H1 (cell line): ENCODE results near the gene GNB1L. TPM values are rescaled to one million over a fixed set of nuclear protein-coding genes. Genes with fewer than 3 reads are reported as not detected.

Source experiments
- ASH2L ChIP-seq: fragments of 200-600, 300-600 bp; sonication (generic); IDR thresholded peaks from one replicate; pipeline ENCODE4 v1.7.1; 2017; ENCODE audit warnings: low read length
- SIX5 ChIP-seq: IDR thresholded peaks from 2 replicates; pipeline ENCODE4 v1.6.1; 2011; ENCODE audit warnings: mild to moderate bottlenecking, low read depth, low read length
- TAF7 ChIP-seq: optimal IDR thresholded peaks from 2 replicates; pipeline ENCODE3; 2011; ENCODE audit warnings: low read depth, mild to moderate bottlenecking, inconsistent platforms, low read length, moderate library complexity, borderline replicate concordance
- TCF12 ChIP-seq: IDR thresholded peaks from 2 replicates; pipeline ENCODE4 v1.6.1; 2011; ENCODE audit warnings: low read depth, mild to moderate bottlenecking, low read length
- polyA plus RNA-seq, 7 experiments: library from polyadenylated mRNA; depleted of rRNA in 3 of 7; stranded (reverse) in 5 of 7; unstranded in 2 of 7; fragments of >200 nt in 5 of 7; fragments of 200-250 nt in 2 of 7; gene quantifications; 1 replicate in 5 of 7; 2 replicates in 1 of 7; 4 replicates in 1 of 7; pipeline versions ENCODE4 v1.2.1 to v1.2.3, GENCODE V29; 2011 to 2013; ENCODE audit warnings: missing spikeins in 2 of 7, mixed read lengths in 2 of 7
- total RNA-seq: library from RNA; stranded (reverse); fragmentation: NEBNext Ultra II Directional; extraction: Animal tissue kit (Norgen Biotek cat#: 25700); gene quantifications from 2 replicates; pipeline ENCODE4 v1.2.1, GENCODE V29; 2021
- TF ChIP-seq, protein P1 (sequence below): fragments of 300-600 bp; sonication (generic); IDR thresholded peaks from 2 replicates; pipeline ENCODE4 v1.7.1; 2012; ENCODE audit warnings: low read length, moderate library complexity, mild to moderate bottlenecking, inconsistent platforms; ENCODE audit not compliant: insufficient replicate concordance
- TF ChIP-seq, protein P2 (sequence below): IDR thresholded peaks from 2 replicates; pipeline ENCODE4 v1.6.1; 2012; ENCODE audit warnings: inconsistent platforms
- TF ChIP-seq, protein P3 (sequence below): IDR thresholded peaks from 2 replicates; pipeline ENCODE4 v1.6.1; 2012; ENCODE audit warnings: inconsistent platforms
- TF ChIP-seq, protein P4 (sequence below), 3 experiments: IDR thresholded peaks; 1 replicate in 2 of 3; 2 replicates in 1 of 3; pipeline versions ENCODE4 v1.5.1 to v1.6.1; 2011; ENCODE audit warnings: low read length in 3 of 3, mild to moderate bottlenecking in 3 of 3, inconsistent platforms in 2 of 3, low read depth in 1 of 3, moderate library complexity in 1 of 3; ENCODE audit not compliant: insufficient read depth in 1 of 3; ENCODE audit errors: control extremely low read depth in 1 of 3

The GNB1L gene
- total and polyA plus RNA-seq, 2 of the 8 experiments (the other 6 are each of a cell fraction or from before 2014, with no cell fraction given): 14.0 to 15.6 TPM

DNA sequence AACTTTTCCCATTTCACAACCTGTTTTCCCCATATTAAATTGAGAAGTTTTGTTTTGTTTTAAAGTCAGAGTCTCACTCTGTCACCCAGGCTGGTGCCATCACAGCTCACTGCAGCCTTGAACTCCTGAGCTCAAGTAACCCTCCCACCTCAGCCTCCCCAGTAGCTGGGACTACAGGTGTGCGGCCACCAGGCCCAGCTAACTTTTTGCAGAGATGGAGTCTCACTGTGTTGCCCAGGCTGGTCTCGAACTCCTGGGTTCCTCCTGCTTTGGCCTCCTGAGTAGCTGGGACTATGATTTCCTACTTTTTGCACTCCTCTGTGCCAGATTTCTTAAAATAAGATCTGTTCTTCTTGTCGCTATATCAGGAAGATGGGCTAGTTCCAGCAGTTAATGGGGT is 44.9 kb downstream of the GNB1L start (continued):
- TF ChIP-seq, protein P1, sequence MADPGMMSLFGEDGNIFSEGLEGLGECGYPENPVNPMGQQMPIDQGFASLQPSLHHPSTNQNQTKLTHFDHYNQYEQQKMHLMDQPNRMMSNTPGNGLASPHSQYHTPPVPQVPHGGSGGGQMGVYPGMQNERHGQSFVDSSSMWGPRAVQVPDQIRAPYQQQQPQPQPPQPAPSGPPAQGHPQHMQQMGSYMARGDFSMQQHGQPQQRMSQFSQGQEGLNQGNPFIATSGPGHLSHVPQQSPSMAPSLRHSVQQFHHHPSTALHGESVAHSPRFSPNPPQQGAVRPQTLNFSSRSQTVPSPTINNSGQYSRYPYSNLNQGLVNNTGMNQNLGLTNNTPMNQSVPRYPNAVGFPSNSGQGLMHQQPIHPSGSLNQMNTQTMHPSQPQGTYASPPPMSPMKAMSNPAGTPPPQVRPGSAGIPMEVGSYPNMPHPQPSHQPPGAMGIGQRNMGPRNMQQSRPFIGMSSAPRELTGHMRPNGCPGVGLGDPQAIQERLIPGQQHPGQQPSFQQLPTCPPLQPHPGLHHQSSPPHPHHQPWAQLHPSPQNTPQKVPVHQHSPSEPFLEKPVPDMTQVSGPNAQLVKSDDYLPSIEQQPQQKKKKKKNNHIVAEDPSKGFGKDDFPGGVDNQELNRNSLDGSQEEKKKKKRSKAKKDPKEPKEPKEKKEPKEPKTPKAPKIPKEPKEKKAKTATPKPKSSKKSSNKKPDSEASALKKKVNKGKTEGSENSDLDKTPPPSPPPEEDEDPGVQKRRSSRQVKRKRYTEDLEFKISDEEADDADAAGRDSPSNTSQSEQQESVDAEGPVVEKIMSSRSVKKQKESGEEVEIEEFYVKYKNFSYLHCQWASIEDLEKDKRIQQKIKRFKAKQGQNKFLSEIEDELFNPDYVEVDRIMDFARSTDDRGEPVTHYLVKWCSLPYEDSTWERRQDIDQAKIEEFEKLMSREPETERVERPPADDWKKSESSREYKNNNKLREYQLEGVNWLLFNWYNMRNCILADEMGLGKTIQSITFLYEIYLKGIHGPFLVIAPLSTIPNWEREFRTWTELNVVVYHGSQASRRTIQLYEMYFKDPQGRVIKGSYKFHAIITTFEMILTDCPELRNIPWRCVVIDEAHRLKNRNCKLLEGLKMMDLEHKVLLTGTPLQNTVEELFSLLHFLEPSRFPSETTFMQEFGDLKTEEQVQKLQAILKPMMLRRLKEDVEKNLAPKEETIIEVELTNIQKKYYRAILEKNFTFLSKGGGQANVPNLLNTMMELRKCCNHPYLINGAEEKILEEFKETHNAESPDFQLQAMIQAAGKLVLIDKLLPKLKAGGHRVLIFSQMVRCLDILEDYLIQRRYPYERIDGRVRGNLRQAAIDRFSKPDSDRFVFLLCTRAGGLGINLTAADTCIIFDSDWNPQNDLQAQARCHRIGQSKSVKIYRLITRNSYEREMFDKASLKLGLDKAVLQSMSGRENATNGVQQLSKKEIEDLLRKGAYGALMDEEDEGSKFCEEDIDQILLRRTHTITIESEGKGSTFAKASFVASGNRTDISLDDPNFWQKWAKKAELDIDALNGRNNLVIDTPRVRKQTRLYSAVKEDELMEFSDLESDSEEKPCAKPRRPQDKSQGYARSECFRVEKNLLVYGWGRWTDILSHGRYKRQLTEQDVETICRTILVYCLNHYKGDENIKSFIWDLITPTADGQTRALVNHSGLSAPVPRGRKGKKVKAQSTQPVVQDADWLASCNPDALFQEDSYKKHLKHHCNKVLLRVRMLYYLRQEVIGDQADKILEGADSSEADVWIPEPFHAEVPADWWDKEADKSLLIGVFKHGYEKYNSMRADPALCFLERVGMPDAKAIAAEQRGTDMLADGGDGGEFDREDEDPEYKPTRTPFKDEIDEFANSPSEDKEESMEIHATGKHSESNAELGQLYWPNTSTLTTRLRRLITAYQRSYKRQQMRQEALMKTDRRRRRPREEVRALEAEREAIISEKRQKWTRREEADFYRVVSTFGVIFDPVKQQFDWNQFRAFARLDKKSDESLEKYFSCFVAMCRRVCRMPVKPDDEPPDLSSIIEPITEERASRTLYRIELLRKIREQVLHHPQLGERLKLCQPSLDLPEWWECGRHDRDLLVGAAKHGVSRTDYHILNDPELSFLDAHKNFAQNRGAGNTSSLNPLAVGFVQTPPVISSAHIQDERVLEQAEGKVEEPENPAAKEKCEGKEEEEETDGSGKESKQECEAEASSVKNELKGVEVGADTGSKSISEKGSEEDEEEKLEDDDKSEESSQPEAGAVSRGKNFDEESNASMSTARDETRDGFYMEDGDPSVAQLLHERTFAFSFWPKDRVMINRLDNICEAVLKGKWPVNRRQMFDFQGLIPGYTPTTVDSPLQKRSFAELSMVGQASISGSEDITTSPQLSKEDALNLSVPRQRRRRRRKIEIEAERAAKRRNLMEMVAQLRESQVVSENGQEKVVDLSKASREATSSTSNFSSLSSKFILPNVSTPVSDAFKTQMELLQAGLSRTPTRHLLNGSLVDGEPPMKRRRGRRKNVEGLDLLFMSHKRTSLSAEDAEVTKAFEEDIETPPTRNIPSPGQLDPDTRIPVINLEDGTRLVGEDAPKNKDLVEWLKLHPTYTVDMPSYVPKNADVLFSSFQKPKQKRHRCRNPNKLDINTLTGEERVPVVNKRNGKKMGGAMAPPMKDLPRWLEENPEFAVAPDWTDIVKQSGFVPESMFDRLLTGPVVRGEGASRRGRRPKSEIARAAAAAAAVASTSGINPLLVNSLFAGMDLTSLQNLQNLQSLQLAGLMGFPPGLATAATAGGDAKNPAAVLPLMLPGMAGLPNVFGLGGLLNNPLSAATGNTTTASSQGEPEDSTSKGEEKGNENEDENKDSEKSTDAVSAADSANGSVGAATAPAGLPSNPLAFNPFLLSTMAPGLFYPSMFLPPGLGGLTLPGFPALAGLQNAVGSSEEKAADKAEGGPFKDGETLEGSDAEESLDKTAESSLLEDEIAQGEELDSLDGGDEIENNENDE: no peak
- TF ChIP-seq TCF12 (no peak), SIX5 (no peak), ASH2L (no peak), TAF7 (no peak)
- TF ChIP-seq, protein P2, sequence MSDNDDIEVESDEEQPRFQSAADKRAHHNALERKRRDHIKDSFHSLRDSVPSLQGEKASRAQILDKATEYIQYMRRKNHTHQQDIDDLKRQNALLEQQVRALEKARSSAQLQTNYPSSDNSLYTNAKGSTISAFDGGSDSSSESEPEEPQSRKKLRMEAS: no peak
- TF ChIP-seq, protein P3, sequence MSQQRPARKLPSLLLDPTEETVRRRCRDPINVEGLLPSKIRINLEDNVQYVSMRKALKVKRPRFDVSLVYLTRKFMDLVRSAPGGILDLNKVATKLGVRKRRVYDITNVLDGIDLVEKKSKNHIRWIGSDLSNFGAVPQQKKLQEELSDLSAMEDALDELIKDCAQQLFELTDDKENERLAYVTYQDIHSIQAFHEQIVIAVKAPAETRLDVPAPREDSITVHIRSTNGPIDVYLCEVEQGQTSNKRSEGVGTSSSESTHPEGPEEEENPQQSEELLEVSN: no peak
- TF ChIP-seq, protein P4, sequence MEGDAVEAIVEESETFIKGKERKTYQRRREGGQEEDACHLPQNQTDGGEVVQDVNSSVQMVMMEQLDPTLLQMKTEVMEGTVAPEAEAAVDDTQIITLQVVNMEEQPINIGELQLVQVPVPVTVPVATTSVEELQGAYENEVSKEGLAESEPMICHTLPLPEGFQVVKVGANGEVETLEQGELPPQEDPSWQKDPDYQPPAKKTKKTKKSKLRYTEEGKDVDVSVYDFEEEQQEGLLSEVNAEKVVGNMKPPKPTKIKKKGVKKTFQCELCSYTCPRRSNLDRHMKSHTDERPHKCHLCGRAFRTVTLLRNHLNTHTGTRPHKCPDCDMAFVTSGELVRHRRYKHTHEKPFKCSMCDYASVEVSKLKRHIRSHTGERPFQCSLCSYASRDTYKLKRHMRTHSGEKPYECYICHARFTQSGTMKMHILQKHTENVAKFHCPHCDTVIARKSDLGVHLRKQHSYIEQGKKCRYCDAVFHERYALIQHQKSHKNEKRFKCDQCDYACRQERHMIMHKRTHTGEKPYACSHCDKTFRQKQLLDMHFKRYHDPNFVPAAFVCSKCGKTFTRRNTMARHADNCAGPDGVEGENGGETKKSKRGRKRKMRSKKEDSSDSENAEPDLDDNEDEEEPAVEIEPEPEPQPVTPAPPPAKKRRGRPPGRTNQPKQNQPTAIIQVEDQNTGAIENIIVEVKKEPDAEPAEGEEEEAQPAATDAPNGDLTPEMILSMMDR (IDR thresholded peaks at IDR 0.05; ENCODE audit: control extremely low read depth in 1 of 3, insufficient read depth in 1 of 3, low read depth in 1 of 3, low read length in 3 of 3): no peak
